HG03571 (cell line): Measurements from ENCODE around the gene ACLY.

Experiments
- ATAC-seq: cut with Tn5 transposase; IDR thresholded peaks from one replicate; pipeline ENCODE4 v1.9.1; 2021; ENCODE audit not compliant: unreplicated experiment

Gene ACLY

GRCh38 chr17:41918314-41919164 is at the start of gene ACLY:
Gene ACLY, minus strand, starts transcription at chr17:41918951. Its CDS starts 5,078 bp downstream, at chr17:41913873.
- ATAC-seq: peak; percentile 89

- no peak for ATAC-seq
Observed at GRCh38 chr17:41967921-41968578, 49.3 kb upstream of the ACLY start.

GRCh38 chr17:41967141-41967920 is 48.6 kb upstream of the ACLY start:
- ATAC-seq: peak; percentile 10

- peak; percentile 63 for ATAC-seq
Observed at GRCh38 chr17:41966463-41967140, 47.9 kb upstream of the ACLY start, which contains the start of gene CNP. Gene CNP, plus strand, starts transcription at chr17:41966795. Its CDS starts 90 bp downstream, at chr17:41966885.

GRCh38 chr17:41965694-41966462 is 47.1 kb upstream of the ACLY start:
- ATAC-seq: no peak

- no peak for ATAC-seq
Observed at GRCh38 chr17:41962768-41963434, 44.1 kb upstream of the ACLY start.

GRCh38 chr17:41962111-41962510 is 43.4 kb upstream of the ACLY start:
- no peak for ATAC-seq

- no peak for ATAC-seq
Observed at GRCh38 chr17:41959336-41960095, 40.8 kb upstream of the ACLY start.

GRCh38 chr17:41959030-41959335 is 40.2 kb upstream of the ACLY start:
- ATAC-seq: no peak

GRCh38 chr17:41957869-41958439 is 39.2 kb upstream of the ACLY start:
- no peak for ATAC-seq

- ATAC-seq: no peak
Observed at GRCh38 chr17:41957031-41957868, 38.5 kb upstream of the ACLY start.

- ATAC-seq: no peak
Observed at GRCh38 chr17:41956522-41956921, 37.8 kb upstream of the ACLY start.

- no peak for ATAC-seq
Observed at GRCh38 chr17:41948762-41949460, 30.2 kb upstream of the ACLY start.

GRCh38 chr17:41944943-41945342 is 26.2 kb upstream of the ACLY start:
- ATAC-seq: no peak

GRCh38 chr17:41943492-41943891 is 24.7 kb upstream of the ACLY start:
- no peak for ATAC-seq

- ATAC-seq: no peak
Observed at GRCh38 chr17:41942626-41943373, 24.0 kb upstream of the ACLY start.
